Keratinocyte (primary cell): ENCODE results near the gene GJA8. TPM values are rescaled to one million over a fixed set of nuclear protein-coding genes. Genes with fewer than 3 reads are reported as not detected.

Experiments
- DNase-seq: peaks from one replicate; pipeline ENCODE4 v3.0.0-alpha.2; 2011; ENCODE audit warnings: low read depth, missing footprints, low spot score
- FAIRE-seq: peaks from 2 replicates; lab custom pipeline; 2011; peaks lifted over from hg19 to GRCh38; lab: Jason Lieb, UNC
- H2AFZ ChIP-seq: 2 replicates; pipeline ENCODE4 v1.6.0; 2012; ENCODE audit warnings: low read length, control low read depth, inconsistent platforms; ENCODE audit not compliant: control insufficient read depth
- H3K27ac ChIP-seq: 2 replicates; pipeline ENCODE4 v1.5.1; 2011; ENCODE audit warnings: low read length; ENCODE audit not compliant: control insufficient read depth, insufficient read depth
- H3K27me3 ChIP-seq: 3 replicates; pipeline ENCODE4 v1.6.0; 2011; ENCODE audit warnings: low read length; ENCODE audit not compliant: control insufficient read depth, insufficient read depth; ENCODE audit errors: extremely low read depth
- H3K36me3 ChIP-seq, 2 experiments: 2 replicates in 1 of 2; 3 replicates in 1 of 2; pipeline ENCODE4 v1.5.1; 2011; ENCODE audit warnings: low read length in 2 of 2, mild to moderate bottlenecking in 1 of 2; ENCODE audit not compliant: control insufficient read depth in 2 of 2, insufficient read depth in 2 of 2; ENCODE audit errors: extremely low read depth in 1 of 2
- H3K4me1 ChIP-seq: 3 replicates; pipeline ENCODE4 v1.5.1; 2011; ENCODE audit warnings: low read length; ENCODE audit not compliant: control insufficient read depth, insufficient read depth; ENCODE audit errors: extremely low read depth
- H3K4me2 ChIP-seq: 3 replicates; pipeline ENCODE4 v1.6.0; 2011; ENCODE audit warnings: low read depth, low read length; ENCODE audit not compliant: control insufficient read depth, insufficient read depth; ENCODE audit errors: extremely low read depth
- H3K4me3 ChIP-seq, 3 experiments: fragments of 200-600 bp in 1 of 3; sonication (generic) in 1 of 3; 2 replicates in 2 of 3; 3 replicates in 1 of 3; pipeline ENCODE4 v1.5.1; 2011 to 2016; ENCODE audit warnings: low read length in 3 of 3, mild to moderate bottlenecking in 3 of 3, control low read depth in 2 of 3, inconsistent platforms in 1 of 3, low read depth in 1 of 3, mixed read lengths in 1 of 3, mixed run types in 1 of 3, moderate library complexity in 1 of 3; ENCODE audit not compliant: control insufficient read depth in 2 of 3, insufficient read depth in 2 of 3; ENCODE audit errors: extremely low read depth in 1 of 3
- H3K79me2 ChIP-seq: 2 replicates; pipeline ENCODE4 v1.6.0; 2012; ENCODE audit warnings: low read length; ENCODE audit not compliant: control insufficient read depth, insufficient read depth
- H3K9ac ChIP-seq: 3 replicates; pipeline ENCODE4 v1.6.0; 2011; ENCODE audit warnings: low read length; ENCODE audit not compliant: control insufficient read depth, insufficient read depth; ENCODE audit errors: extremely low read depth
- H3K9me1 ChIP-seq: 3 replicates; pipeline ENCODE4 v1.6.0; 2011; ENCODE audit warnings: low read length; ENCODE audit not compliant: control insufficient read depth, insufficient read depth; ENCODE audit errors: extremely low read depth
- H3K9me3 ChIP-seq: 2 replicates; pipeline ENCODE4 v1.5.1; 2012; ENCODE audit warnings: low read depth, low read length; ENCODE audit not compliant: control insufficient read depth
- H4K20me1 ChIP-seq: 3 replicates; pipeline ENCODE4 v1.6.0; 2011; ENCODE audit warnings: low read length; ENCODE audit not compliant: control insufficient read depth, insufficient read depth; ENCODE audit errors: extremely low read depth
- CTCF ChIP-seq, 3 experiments: IDR thresholded peaks in 1 of 3; conservative IDR thresholded peaks in 1 of 3; optimal IDR thresholded peaks in 1 of 3; 2 replicates in 2 of 3; 3 replicates in 1 of 3; pipeline versions ENCODE3 to v1.5.1; 2011; ENCODE audit warnings: low read length in 3 of 3, mild to moderate bottlenecking in 3 of 3, moderate library complexity in 2 of 3, control low read depth in 1 of 3, inconsistent platforms in 1 of 3; ENCODE audit not compliant: insufficient read depth in 2 of 3; ENCODE audit errors: extremely low read depth in 1 of 3
- EZH2 ChIP-seq: IDR thresholded peaks from one replicate; pipeline ENCODE4 v1.6.1; 2012; ENCODE audit warnings: inconsistent platforms, mild to moderate bottlenecking, low read length, moderate library complexity
- dilution Hi-C: fragments of 300-500 bp; cut with MboI; formaldehyde crosslinking; loops from one replicate; pipeline ENCODE4 v1.7.0; 2020; ENCODE audit warnings: low sequenced_read_pairs; ENCODE audit not compliant: extremely low pct_ligation_motif_present
- polyA plus RNA-seq, 5 experiments: library from polyadenylated mRNA; depleted of rRNA in 3 of 5; stranded (reverse) in 3 of 5; stranded (forward) in 1 of 5; unstranded in 1 of 5; fragments of >200 nt; gene quantifications; 1 replicate in 1 of 5; 2 replicates in 3 of 5; 3 replicates in 1 of 5; pipeline versions ENCODE4 v1.2.1 to v1.2.3, GENCODE V29; 2011 to 2012; ENCODE audit warnings: missing spikeins in 2 of 5, low read depth in 1 of 5, low replicate concordance in 1 of 5

The GJA8 gene
- polyA plus RNA-seq, 1 donor (not counting 4 experiments of a cell fraction or from before 2014, with no cell fraction given), result not detected

DNA sequence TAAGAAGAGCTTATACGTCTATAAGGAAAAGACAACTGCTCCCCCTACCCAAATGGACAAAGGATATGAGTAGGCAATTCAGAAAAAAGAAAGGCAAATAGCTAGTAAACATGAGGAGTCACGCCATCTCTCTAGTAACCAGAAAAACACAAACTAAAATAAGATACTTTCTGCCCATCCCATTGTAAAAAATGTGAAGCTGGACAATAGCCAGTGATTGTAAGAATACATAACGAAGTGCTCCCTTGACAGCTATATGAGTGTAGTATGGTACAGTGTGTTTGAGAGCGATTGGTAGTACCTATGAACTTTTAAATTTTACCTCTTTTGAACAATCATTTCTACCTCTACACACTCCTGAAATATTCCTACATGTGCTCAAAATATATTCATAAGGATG, 7.5 kb upstream of the GJA8 start:
- Histone ChIP-seq H3K4me2 (no peak overlapping the region), H3K9me1 (no peaks in the 10 kb centered on the region), H3K36me3 (no peaks in the 10 kb centered on the region), H3K9ac (no peak overlapping the region), H3K4me1 (peaks cover 8% of the 10 kb centered on the region), H3K9me3 (no peaks in the 10 kb centered on the region), H2AFZ (no peak overlapping the region), H3K27ac (no peak overlapping the region), H3K27me3 (no peaks in the 10 kb centered on the region), H4K20me1 (no peaks in the 10 kb centered on the region), H3K79me2 (no peaks in the 10 kb centered on the region), H3K4me3 (no peak overlapping the region)
- dilution Hi-C loops, result loop anchor here (25.0 kb wide), 1 partner anchor 158 kb away; no protein-coding TSS in a partner anchor
- FAIRE-seq, result no peak
- no peak for DNase-seq
- TF ChIP-seq EZH2 (no peak), CTCF (optimal IDR thresholded peaks at IDR 0.05 in 1 of 3, IDR thresholded peaks at IDR 0.05 in 1 of 3, conservative IDR thresholded peaks at IDR 0.05 in 1 of 3; ENCODE audit: extremely low read depth in 1 of 3, insufficient read depth in 2 of 3, low read length in 3 of 3) (no peak)

- Histone ChIP-seq H3K9ac (no peak overlapping the region), H3K27ac (no peak overlapping the region), H3K4me2 (no peak overlapping the region), H3K36me3 (no peaks in the 10 kb centered on the region), H3K9me3 (no peaks in the 10 kb centered on the region), H4K20me1 (no peaks in the 10 kb centered on the region), H3K9me1 (no peaks in the 10 kb centered on the region), H3K4me3 (no peak overlapping the region), H3K4me1 (peaks cover 8% of the 10 kb centered on the region), H2AFZ (no peak overlapping the region), H3K79me2 (no peaks in the 10 kb centered on the region), H3K27me3 (no peaks in the 10 kb centered on the region)
- FAIRE-seq (no peak), DNase-seq (no peak)
- TF ChIP-seq EZH2 (no peak), CTCF (optimal IDR thresholded peaks at IDR 0.05 in 1 of 3, IDR thresholded peaks at IDR 0.05 in 1 of 3, conservative IDR thresholded peaks at IDR 0.05 in 1 of 3; ENCODE audit: extremely low read depth in 1 of 3, insufficient read depth in 2 of 3, low read length in 3 of 3) (no peak)
- dilution Hi-C loops, result loop anchor here (25.0 kb wide), 1 partner anchor 160 kb away; no protein-coding TSS in a partner anchor
These were observed 5.4 kb upstream of the GJA8 start for GRCh38 chr1:147897029-147897752.
